Left ventricle myocardium inferior (tissue), 1 donor: Measurements from ENCODE around the gene MYLK2. TPM values are rescaled to one million over a fixed set of nuclear protein-coding genes. Genes with fewer than 3 reads are reported as not detected.

Experiments
- DNase-seq: peaks from one replicate; pipeline ENCODE4 v3.0.0-alpha.2; 2020
- H3K27ac ChIP-seq: fragments of 200-600 bp; replicated peaks from 2 replicates; pipeline ENCODE4 v1.8.0; 2021
- H3K27me3 ChIP-seq: fragments of 200-600 bp; 2 replicates; pipeline ENCODE4 v1.8.0; 2021; ENCODE audit warnings: low read depth
- H3K36me3 ChIP-seq: fragments of 200-600 bp; 2 replicates; pipeline ENCODE4 v1.8.0; 2021
- H3K4me1 ChIP-seq: fragments of 200-600 bp; 2 replicates; pipeline ENCODE4 v1.8.0; 2021
- H3K4me3 ChIP-seq: fragments of 200-600 bp; 2 replicates; pipeline ENCODE4 v1.8.0; 2021; ENCODE audit warnings: mild to moderate bottlenecking, moderate library complexity
- H3K9me3 ChIP-seq: fragments of 200-600 bp; replicated peaks from 2 replicates; pipeline ENCODE4 v1.8.0; 2021
- CTCF ChIP-seq: fragments of 200-600 bp; IDR thresholded peaks from 2 replicates; pipeline ENCODE4 v1.8.0; 2021; ENCODE audit warnings: antibody characterized with exemption, mild to moderate bottlenecking, borderline replicate concordance
- intact Hi-C: fragments of 100-400 bp; cut with micrococcal nuclease; formaldehyde crosslinking; loops from one replicate; pipeline ENCODE4 v1.11.0; 2022
- total RNA-seq: library from RNA; stranded (reverse); fragmentation: NEBNext Ultra II Directional; extraction: Animal tissue kit (Norgen Biotek cat#: 25700); gene quantifications from one replicate; pipeline ENCODE4 v1.2.1, GENCODE V29; 2021
- donor health status: DM: no; HTN: yes; CAD: no; lungs with severe emphysema.

Gene MYLK2
- total RNA-seq, 1 donor from 2014 or later, result 0.25 TPM

- intact Hi-C loops, result no loop called here
- Histone ChIP-seq H3K9me3 (no peaks in the 10 kb centered on the region), H3K4me1 (peaks cover 29% of the 10 kb centered on the region), H3K4me3 (no peak overlapping the region), H3K36me3 (no peaks in the 10 kb centered on the region), H3K27me3 (no peaks in the 10 kb centered on the region), H3K27ac (no peak overlapping the region)
- no peak for TF ChIP-seq CTCF
- no peak for DNase-seq
Observed at GRCh38 chr20:31821427-31821826, 2.3 kb downstream of the MYLK2 start.

DNA sequence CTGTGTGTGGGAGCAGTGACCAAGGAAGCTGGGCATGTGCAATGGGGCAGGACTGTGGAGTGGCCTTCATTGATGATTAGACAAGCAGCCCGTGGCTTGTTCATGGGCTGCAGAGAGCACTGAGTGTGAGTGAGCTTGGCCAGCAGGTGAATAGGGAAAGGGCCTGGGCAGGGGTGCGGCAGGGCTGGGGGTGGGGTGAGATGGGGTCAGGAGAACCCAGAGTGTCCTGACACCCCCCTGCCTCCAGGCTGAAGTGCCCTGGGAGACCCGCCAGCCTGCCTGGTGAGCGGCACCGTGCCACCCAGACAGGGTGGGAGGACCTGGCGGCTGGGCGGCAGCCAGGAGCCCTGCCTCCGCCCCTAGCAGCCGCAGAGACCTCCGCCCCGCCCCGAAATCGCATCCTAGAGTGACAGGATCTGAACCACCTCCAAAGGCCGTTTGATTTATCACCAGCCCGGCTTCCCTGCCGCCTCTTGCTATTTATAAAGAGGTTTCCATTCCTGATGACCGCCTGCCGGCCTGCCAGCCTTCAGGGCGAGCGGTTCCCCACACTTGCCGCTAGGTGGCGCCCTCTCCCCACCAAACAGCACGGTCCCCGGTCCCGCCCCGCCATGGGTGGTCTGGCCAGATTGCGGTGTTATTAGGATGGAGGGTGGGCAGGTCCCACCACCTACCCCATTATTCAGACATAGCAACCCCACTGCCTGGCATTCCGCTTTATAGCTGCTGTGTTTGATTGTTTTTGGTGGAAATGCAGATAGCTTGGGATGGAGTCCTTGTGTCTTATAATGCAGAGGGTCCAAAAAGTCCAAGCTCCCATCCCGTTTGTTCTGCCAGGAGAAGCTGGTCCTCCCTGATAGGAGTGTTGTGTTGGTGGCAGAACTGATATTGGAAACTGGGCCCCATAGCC, 3.5 kb downstream of the MYLK2 start:
- no peaks in the 10 kb centered on the region for H3K9me3 ChIP-seq
- H3K36me3 ChIP-seq, result no peaks in the 10 kb centered on the region
- H3K27ac ChIP-seq, result peak overlapping the region; percentile 69
- TF ChIP-seq CTCF, result peak; percentile 99
- no peak overlapping the region for H3K4me3 ChIP-seq
- H3K4me1 ChIP-seq, result peaks cover 29% of the 10 kb centered on the region
- intact Hi-C loops, result no loop called here
- peak; percentile 83 for DNase-seq
- no peaks in the 10 kb centered on the region for H3K27me3 ChIP-seq

DNA sequence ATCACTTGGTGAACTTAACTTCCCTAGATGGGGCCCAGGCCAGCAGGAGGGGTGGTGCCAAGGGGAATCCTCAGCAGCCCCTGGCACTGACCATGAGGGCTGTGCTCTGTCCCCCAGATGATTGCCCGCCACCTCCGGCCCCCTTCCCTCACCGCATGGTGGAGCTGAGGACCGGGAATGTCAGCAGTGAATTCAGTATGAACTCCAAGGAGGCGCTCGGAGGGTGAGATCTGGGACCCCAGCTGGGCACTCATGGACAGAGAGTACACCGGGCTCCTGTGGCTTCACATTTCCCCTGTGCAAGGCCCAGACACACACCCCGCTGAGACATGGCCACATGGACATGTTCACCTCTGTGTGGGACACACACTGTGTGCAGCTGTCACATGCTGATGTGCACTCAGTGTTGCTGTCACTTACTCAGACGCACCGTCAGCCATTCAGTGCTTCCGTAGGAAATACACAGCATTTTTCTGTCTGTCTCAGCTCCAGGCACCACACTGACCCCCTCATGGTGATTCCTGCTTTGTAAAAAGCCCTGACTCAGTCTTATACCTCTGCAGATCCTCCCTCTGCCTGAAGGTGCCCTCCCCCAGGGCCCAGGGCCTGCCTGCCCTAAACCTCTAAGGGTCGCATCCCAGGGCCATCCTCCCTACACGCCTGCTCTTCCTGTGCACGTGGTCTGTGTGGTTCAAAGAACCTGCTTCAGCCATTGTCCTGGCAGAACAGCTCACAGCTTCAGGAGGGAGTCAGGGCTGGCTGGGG, 4.4 kb downstream of the MYLK2 start:
- intact Hi-C loops, result no loop called here
- TF ChIP-seq CTCF, result no peak

DNA sequence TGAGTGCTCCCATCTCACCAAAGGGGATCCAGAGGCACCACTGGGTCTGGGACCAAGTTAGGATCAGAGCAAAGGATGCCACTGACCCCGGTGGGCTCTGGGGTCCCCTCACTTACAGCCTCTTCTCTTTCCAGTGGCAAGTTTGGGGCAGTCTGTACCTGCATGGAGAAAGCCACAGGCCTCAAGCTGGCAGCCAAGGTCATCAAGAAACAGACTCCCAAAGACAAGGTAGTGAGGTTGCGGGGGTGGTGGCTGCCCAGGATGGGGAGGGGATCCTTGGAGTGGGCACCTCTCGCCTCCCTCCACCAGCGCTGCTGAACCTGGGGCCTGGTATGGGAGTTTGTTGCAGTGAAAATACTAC, 4.9 kb downstream of the MYLK2 start:
- Histone ChIP-seq H3K9me3 (no peaks in the 10 kb centered on the region), H3K27ac (no peak overlapping the region), H3K36me3 (no peaks in the 10 kb centered on the region), H3K4me1 (peaks cover 22% of the 10 kb centered on the region), H3K4me3 (no peak overlapping the region), H3K27me3 (no peaks in the 10 kb centered on the region)
- DNase-seq, result no peak
- TF ChIP-seq CTCF, result no peak
- intact Hi-C loops, result no loop called here

More for the DNA sequence above, 4.4 kb downstream of the MYLK2 start:
- Histone ChIP-seq H3K27ac (no peak overlapping the region), H3K4me1 (peaks cover 27% of the 10 kb centered on the region), H3K9me3 (no peaks in the 10 kb centered on the region), H3K36me3 (no peaks in the 10 kb centered on the region), H3K4me3 (no peak overlapping the region), H3K27me3 (no peaks in the 10 kb centered on the region)
- DNase-seq, result no peak

- no peaks in the 10 kb centered on the region for H3K36me3 ChIP-seq
- no peak for DNase-seq
- H3K27me3 ChIP-seq, result no peaks in the 10 kb centered on the region
- TF ChIP-seq CTCF, result no peak
- no peaks in the 10 kb centered on the region for H3K9me3 ChIP-seq
- intact Hi-C loops, result no loop called here
- H3K27ac ChIP-seq, result no peak overlapping the region
- H3K4me3 ChIP-seq, result no peak overlapping the region
- H3K4me1 ChIP-seq, result peaks cover 15% of the 10 kb centered on the region
Observed at GRCh38 chr20:31824554-31825313, 5.6 kb downstream of the MYLK2 start.
